Left ventricle myocardium inferior (tissue), 1 donor: ENCODE measurements around the gene AUH. TPM values are rescaled to one million over a fixed set of nuclear protein-coding genes. Genes with fewer than 3 reads are reported as not detected.

Source experiments
- DNase-seq: peaks from one replicate; pipeline ENCODE4 v3.0.0-alpha.2; 2020
- H3K27ac ChIP-seq: fragments of 200-600 bp; replicated peaks from 2 replicates; pipeline ENCODE4 v1.8.0; 2021
- H3K27me3 ChIP-seq: fragments of 200-600 bp; 2 replicates; pipeline ENCODE4 v1.8.0; 2021; ENCODE audit warnings: low read depth
- H3K36me3 ChIP-seq: fragments of 200-600 bp; 2 replicates; pipeline ENCODE4 v1.8.0; 2021
- H3K4me1 ChIP-seq: fragments of 200-600 bp; 2 replicates; pipeline ENCODE4 v1.8.0; 2021
- H3K4me3 ChIP-seq: fragments of 200-600 bp; 2 replicates; pipeline ENCODE4 v1.8.0; 2021; ENCODE audit warnings: mild to moderate bottlenecking, moderate library complexity
- H3K9me3 ChIP-seq: fragments of 200-600 bp; replicated peaks from 2 replicates; pipeline ENCODE4 v1.8.0; 2021
- intact Hi-C: fragments of 100-400 bp; cut with micrococcal nuclease; formaldehyde crosslinking; loops from one replicate; pipeline ENCODE4 v1.11.0; 2022
- total RNA-seq: library from RNA; stranded (reverse); fragmentation: NEBNext Ultra II Directional; extraction: Animal tissue kit (Norgen Biotek cat#: 25700); gene quantifications from one replicate; pipeline ENCODE4 v1.2.1, GENCODE V29; 2021
- TF ChIP-seq, protein P1 (sequence below): fragments of 200-600 bp; IDR thresholded peaks from 2 replicates; pipeline ENCODE4 v1.8.0; 2021; ENCODE audit warnings: antibody characterized with exemption, mild to moderate bottlenecking, borderline replicate concordance
- donor health status: DM: no; HTN: yes; CAD: no; lungs with severe emphysema.

The AUH gene
- total RNA-seq, 1 donor from 2014 or later = 44.1 TPM

DNA sequence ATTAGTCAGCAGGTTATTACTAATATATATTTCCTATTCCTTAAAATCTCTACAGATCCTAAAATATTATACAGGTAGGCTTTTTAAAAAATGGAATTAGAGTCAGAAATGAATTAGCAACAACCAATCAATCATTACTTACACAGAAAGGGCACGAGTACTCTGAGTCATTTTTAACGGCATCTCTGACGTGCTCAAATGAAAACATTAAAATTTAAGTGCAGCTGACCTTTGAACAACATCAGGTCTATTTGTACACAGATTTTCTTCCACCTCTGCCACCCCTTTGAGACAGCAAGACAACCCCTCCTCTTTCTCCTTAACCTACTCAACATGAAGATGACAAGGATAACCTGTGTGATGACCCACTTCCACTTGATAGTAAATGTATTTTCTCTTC is 19.1 kb downstream of the AUH start:
- H3K27ac ChIP-seq = no peak overlapping the region
- TF ChIP-seq, protein P1, sequence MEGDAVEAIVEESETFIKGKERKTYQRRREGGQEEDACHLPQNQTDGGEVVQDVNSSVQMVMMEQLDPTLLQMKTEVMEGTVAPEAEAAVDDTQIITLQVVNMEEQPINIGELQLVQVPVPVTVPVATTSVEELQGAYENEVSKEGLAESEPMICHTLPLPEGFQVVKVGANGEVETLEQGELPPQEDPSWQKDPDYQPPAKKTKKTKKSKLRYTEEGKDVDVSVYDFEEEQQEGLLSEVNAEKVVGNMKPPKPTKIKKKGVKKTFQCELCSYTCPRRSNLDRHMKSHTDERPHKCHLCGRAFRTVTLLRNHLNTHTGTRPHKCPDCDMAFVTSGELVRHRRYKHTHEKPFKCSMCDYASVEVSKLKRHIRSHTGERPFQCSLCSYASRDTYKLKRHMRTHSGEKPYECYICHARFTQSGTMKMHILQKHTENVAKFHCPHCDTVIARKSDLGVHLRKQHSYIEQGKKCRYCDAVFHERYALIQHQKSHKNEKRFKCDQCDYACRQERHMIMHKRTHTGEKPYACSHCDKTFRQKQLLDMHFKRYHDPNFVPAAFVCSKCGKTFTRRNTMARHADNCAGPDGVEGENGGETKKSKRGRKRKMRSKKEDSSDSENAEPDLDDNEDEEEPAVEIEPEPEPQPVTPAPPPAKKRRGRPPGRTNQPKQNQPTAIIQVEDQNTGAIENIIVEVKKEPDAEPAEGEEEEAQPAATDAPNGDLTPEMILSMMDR = no peak
- intact Hi-C loops = no loop called here
- no peak overlapping the region for H3K4me3 ChIP-seq
- H3K36me3 ChIP-seq = peaks cover 48% of the 10 kb centered on the region
- H3K27me3 ChIP-seq = no peaks in the 10 kb centered on the region
- peaks cover 7% of the 10 kb centered on the region for H3K9me3 ChIP-seq
- DNase-seq = no peak
- H3K4me1 ChIP-seq = peaks cover 29% of the 10 kb centered on the region

DNA sequence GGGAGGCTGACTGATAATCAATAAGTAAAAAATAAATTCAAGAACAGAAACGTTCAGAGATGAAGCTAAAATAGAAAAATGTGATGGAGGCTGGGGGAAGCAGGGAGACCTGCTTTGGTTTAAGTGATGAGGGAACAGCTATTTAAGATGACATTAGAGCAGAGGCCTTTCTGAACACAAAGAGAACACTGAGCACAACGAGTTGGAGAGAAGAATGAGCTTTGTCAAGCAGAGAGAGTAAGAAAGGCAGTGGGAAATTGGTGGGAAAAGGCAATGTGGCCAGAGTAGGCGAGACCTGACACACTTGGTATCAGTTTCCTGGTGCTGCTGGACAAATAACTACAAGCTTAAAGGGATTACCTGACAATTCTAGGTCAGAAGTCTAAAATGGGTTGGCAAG is 20.0 kb downstream of the AUH start:
- no peak overlapping the region for H3K4me3 ChIP-seq

DNA sequence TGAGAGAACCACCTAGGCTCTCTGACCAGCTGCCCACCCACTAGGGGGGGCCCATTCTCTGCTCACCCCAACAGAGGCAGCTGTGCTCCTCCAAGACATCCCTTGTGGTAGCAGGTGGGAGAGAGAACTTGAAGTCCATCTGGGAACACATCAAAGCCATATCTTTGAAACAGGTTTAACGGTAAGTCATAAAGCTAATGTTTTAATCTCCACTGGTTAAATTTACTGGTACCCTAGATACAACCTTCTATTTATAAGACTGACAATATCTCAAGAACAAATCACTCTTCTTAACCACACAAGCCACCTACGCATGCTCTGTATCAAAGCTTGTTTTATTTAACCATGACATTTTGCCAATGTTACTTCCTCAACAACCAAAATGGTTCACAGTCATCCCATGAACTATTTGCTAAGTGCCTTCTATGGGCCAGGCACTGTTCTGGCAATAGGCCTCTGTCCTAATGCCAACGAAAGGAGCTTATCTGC is 20.4 kb downstream of the AUH start:
- Histone ChIP-seq H3K9me3 (peaks cover 7% of the 10 kb centered on the region), H3K27ac (peak overlapping the region; percentile 53), H3K27me3 (no peaks in the 10 kb centered on the region), H3K4me3 (no peak overlapping the region), H3K36me3 (peaks cover 48% of the 10 kb centered on the region), H3K4me1 (peaks cover 24% of the 10 kb centered on the region)
- no peak for DNase-seq
- TF ChIP-seq, protein P1 = no peak
- intact Hi-C loops = no loop called here

More for the DNA sequence above, 20.0 kb downstream of the AUH start:
- H3K36me3 ChIP-seq = peaks cover 48% of the 10 kb centered on the region
- intact Hi-C loops = no loop called here
- TF ChIP-seq, protein P1 = no peak
- peaks cover 24% of the 10 kb centered on the region for H3K4me1 ChIP-seq
- no peaks in the 10 kb centered on the region for H3K27me3 ChIP-seq
- no peak for DNase-seq
- H3K9me3 ChIP-seq = peaks cover 7% of the 10 kb centered on the region
- H3K27ac ChIP-seq = no peak overlapping the region

DNA sequence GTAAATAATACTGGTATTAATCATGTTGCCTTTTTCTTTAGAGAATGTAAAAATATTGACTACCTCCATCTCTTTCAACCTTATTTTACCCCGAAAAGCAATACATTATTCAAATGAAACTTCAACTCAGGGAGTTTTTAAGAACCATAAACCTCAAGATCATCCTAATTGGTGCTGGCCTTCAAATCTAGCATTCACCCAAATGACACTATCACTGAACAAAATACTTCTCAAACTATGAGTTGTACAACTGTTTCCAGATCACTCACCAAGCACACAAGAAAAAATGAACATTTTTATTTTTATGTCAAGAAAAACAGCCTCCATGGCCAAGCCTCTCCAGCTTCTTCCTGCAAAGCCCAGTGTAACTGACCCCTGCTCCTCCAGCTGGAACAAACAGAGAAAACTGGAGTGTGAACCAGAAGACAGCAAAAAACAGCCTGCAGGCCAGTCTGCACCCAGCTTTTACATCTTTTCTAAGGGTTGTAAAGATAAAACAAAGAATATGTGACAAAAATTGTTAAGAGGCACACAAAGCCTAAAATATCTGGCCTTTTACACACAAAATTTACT is 21.2 kb downstream of the AUH start:
- intact Hi-C loops = no loop called here
- H3K27me3 ChIP-seq = no peaks in the 10 kb centered on the region
- no peak overlapping the region for H3K4me3 ChIP-seq
- H3K36me3 ChIP-seq = peaks cover 48% of the 10 kb centered on the region
- peaks cover 24% of the 10 kb centered on the region for H3K4me1 ChIP-seq
- TF ChIP-seq, protein P1 = no peak
- no peak for DNase-seq
- H3K27ac ChIP-seq = no peak overlapping the region
- peaks cover 7% of the 10 kb centered on the region for H3K9me3 ChIP-seq

DNA sequence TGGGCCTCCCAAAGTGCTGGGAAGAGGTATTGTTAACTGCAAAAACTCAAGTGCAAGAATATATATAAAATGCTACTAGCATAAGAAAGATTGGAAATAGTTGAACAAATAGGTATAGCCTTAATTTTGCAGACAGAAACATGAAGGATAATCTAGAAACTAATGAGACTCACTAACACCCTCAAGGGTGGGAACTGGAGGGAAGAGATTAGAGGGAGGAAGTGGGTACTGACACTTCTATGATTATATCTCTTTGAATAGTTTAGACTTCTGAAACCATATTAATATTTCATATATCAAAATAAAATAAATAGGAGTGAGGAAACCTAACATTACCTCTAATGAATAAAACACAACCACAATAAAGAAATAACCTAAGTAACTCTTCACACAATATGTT is 23.0 kb downstream of the AUH start:
- H3K27ac ChIP-seq = no peak overlapping the region
- intact Hi-C loops = no loop called here
- no peaks in the 10 kb centered on the region for H3K27me3 ChIP-seq
- H3K36me3 ChIP-seq = peaks cover 45% of the 10 kb centered on the region
- no peak for DNase-seq
- H3K4me1 ChIP-seq = peaks cover 28% of the 10 kb centered on the region
- H3K4me3 ChIP-seq = no peak overlapping the region
- H3K9me3 ChIP-seq = peaks cover 7% of the 10 kb centered on the region
- TF ChIP-seq, protein P1 = no peak
